ENCODE measurements around the gene PALD1.

PALD1 gene

GRCh38 chr10:70592746-70593512, 114.4 kb downstream of the PALD1 start:
- ChIA-PET POLR2A (no interaction called here), CTCF (interaction anchor here (1.2 to 1.5 kb wide), 3 partner anchors 15 to 44 kb away, joined by 3 read pairs; no protein-coding TSS in a partner anchor)
- TF ChIP-seq, protein P1, sequence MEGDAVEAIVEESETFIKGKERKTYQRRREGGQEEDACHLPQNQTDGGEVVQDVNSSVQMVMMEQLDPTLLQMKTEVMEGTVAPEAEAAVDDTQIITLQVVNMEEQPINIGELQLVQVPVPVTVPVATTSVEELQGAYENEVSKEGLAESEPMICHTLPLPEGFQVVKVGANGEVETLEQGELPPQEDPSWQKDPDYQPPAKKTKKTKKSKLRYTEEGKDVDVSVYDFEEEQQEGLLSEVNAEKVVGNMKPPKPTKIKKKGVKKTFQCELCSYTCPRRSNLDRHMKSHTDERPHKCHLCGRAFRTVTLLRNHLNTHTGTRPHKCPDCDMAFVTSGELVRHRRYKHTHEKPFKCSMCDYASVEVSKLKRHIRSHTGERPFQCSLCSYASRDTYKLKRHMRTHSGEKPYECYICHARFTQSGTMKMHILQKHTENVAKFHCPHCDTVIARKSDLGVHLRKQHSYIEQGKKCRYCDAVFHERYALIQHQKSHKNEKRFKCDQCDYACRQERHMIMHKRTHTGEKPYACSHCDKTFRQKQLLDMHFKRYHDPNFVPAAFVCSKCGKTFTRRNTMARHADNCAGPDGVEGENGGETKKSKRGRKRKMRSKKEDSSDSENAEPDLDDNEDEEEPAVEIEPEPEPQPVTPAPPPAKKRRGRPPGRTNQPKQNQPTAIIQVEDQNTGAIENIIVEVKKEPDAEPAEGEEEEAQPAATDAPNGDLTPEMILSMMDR (IDR thresholded peaks at IDR 0.05; ENCODE audit: control extremely low read depth, extremely low read depth, low read depth, missing control alignments): no peak
- DNase-seq (ENCODE audit: extremely low spot score): no peak

GRCh38 chr10:70593513-70593890, 114.9 kb downstream of the PALD1 start:
- ChIA-PET POLR2A (no interaction called here), CTCF (interaction anchor here (1.2 to 1.7 kb wide), 3 partner anchors 9 to 33 kb away, joined by 3 to 4 read pairs (median 3); no protein-coding TSS in a partner anchor)

GRCh38 chr10:70594161-70594560, 115.6 kb downstream of the PALD1 start:
- CTCF ChIA-PET: interaction anchor here (1.2 to 1.7 kb wide), 2 partner anchors 9 to 13 kb away, joined by 3 to 4 read pairs; no protein-coding TSS in a partner anchor
- TF ChIP-seq, protein P1 (IDR thresholded peaks at IDR 0.05; ENCODE audit: control extremely low read depth, extremely low read depth, low read depth, missing control alignments): no peak
- POLR2A ChIA-PET: no interaction called here
- DNase-seq (ENCODE audit: extremely low spot score): no peak

More at GRCh38 chr10:70593513-70593890, 114.9 kb downstream of the PALD1 start:
- DNase-seq (ENCODE audit: extremely low spot score): no peak
- TF ChIP-seq, protein P1 (IDR thresholded peaks at IDR 0.05; ENCODE audit: control extremely low read depth, extremely low read depth, low read depth, missing control alignments): no peak

- POLR2A ChIA-PET: no interaction called here
- TF ChIP-seq, protein P1 (IDR thresholded peaks at IDR 0.05; ENCODE audit: control extremely low read depth, extremely low read depth, low read depth, missing control alignments): no peak
- DNase-seq (ENCODE audit: extremely low spot score): no peak
- CTCF ChIA-PET: no interaction called here
Measured at GRCh38 chr10:70595566-70596016, 117.0 kb downstream of the PALD1 start.

DNA sequence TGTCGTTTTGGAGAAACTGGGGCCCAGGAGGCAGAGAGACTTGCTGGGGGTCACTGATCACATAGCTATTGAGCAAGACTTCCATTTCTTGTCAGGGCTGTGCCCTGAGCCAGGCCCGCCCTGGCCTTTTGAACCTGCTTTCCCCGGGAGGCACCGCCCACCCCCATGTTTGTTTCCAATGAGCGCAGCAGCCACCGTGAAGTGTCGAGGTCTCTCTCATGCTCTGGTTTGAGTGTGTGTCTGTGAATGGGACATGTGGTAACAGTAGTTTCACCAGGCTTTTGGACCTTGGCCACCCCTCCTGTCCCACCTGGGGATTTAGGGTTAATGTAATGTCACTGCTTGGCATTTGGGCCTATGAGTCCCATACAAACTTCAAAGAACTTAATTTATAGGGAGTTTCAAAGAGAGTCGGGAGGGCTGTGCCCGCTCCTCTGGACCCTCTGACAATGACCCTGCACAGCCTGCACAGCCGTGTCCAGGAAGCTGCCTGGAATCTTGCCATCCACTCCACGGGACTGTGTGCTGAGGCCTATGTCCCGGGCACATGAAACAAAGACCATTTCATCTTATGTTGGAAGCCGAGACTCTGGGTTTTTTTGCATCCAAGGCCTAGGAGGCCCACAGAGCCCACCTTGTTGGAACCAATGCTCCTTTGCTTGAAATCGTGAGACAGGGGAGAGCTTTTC, 117.7 kb downstream of the PALD1 start:
- ChIA-PET POLR2A (no interaction called here), CTCF (no interaction called here)
- no peak for DNase-seq (ENCODE audit: extremely low spot score)
- TF ChIP-seq, protein P1 (IDR thresholded peaks at IDR 0.05; ENCODE audit: control extremely low read depth, extremely low read depth, low read depth, missing control alignments): no peak

- ChIA-PET CTCF (interaction anchor here (0.8 kb wide), 1 partner anchor 21 kb away, joined by 3 read pairs; no protein-coding TSS in a partner anchor), POLR2A (no interaction called here)
- DNase-seq (ENCODE audit: extremely low spot score): no peak
- TF ChIP-seq, protein P1 (IDR thresholded peaks at IDR 0.05; ENCODE audit: control extremely low read depth, extremely low read depth, low read depth, missing control alignments): no peak
Measured at GRCh38 chr10:70596860-70597809, 118.6 kb downstream of the PALD1 start.

All from GM10248 (cell line).